ENCODE data around the gene MRGPRX2.
A peak's percentile ranks its signal among the peaks of the same experiment; 100 is the strongest.

The MRGPRX2 gene

GRCh38 chr11:19087658-19088057, 27.1 kb upstream of the MRGPRX2 start:
- peaks cover 2% of the 10 kb centered on the region for H3K9me3 Mint-ChIP-seq
- DNase-seq (ENCODE audit: low spot score in 2 of 2), result no peak
- no peak overlapping the region for H3K4me3 Mint-ChIP-seq
- no peak overlapping the region for H3K27ac Mint-ChIP-seq
- ATAC-seq (ENCODE audit: low read depth), result no peak
- H3K4me1 Mint-ChIP-seq, result no peaks in the 10 kb centered on the region
- peaks cover 3% of the 10 kb centered on the region for H3K36me3 Mint-ChIP-seq
- peaks cover 15% of the 10 kb centered on the region for H3K27me3 Mint-ChIP-seq

- peaks cover 12% of the 10 kb centered on the region for H3K27me3 Mint-ChIP-seq
- no peak overlapping the region for H3K4me3 Mint-ChIP-seq
- H3K36me3 Mint-ChIP-seq, result peaks cover 3% of the 10 kb centered on the region
- DNase-seq (ENCODE audit: low spot score in 2 of 2), result no peak
- ATAC-seq (ENCODE audit: low read depth), result no peak
- peaks cover 2% of the 10 kb centered on the region for H3K9me3 Mint-ChIP-seq
- H3K4me1 Mint-ChIP-seq, result no peaks in the 10 kb centered on the region
- no peak overlapping the region for H3K27ac Mint-ChIP-seq
Observed at GRCh38 chr11:19084661-19085315, 24.3 kb upstream of the MRGPRX2 start.

DNA sequence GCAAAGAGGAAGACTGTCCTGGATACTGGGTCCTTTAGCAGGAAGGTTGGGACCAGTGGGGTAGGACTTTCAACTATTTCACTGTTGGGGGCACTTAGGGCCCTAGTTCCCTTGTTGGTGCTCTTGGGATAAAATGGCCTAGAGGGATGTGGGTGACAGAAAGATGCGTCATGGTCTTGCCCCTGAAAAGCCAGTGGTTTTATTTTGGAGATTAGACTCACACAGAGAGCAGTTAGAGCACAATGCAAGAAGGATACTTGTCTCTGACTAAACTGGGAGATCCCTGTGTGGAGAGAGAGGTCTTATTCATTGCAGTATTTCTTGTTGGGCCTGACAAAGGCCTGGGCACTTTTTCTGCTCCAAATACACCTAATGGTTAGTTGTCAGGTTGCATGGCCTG, 22.6 kb upstream of the MRGPRX2 start:
- Mint-ChIP-seq H3K9me3 (peaks cover 2% of the 10 kb centered on the region), H3K4me1 (no peaks in the 10 kb centered on the region), H3K36me3 (peaks cover 3% of the 10 kb centered on the region), H3K27me3 (peaks cover 9% of the 10 kb centered on the region), H3K4me3 (no peak overlapping the region), H3K27ac (no peak overlapping the region)
- DNase-seq (ENCODE audit: low spot score in 2 of 2) (no peak), ATAC-seq (ENCODE audit: low read depth) (no peak)

GRCh38 chr11:19080579-19080993, 20.1 kb upstream of the MRGPRX2 start:
- ATAC-seq (ENCODE audit: low read depth) (no peak), DNase-seq (ENCODE audit: low spot score in 2 of 2) (no peak)
- Mint-ChIP-seq H3K4me3 (no peak overlapping the region), H3K27me3 (peaks cover 4% of the 10 kb centered on the region), H3K9me3 (no peaks in the 10 kb centered on the region), H3K27ac (no peak overlapping the region), H3K4me1 (no peaks in the 10 kb centered on the region), H3K36me3 (no peaks in the 10 kb centered on the region)

- Mint-ChIP-seq H3K36me3 (no peaks in the 10 kb centered on the region), H3K27ac (no peak overlapping the region), H3K4me1 (no peaks in the 10 kb centered on the region), H3K9me3 (no peaks in the 10 kb centered on the region), H3K4me3 (no peak overlapping the region), H3K27me3 (peaks cover 4% of the 10 kb centered on the region)
- ATAC-seq (ENCODE audit: low read depth), result no peak
- DNase-seq (ENCODE audit: low spot score in 2 of 2), result no peak
Observed at GRCh38 chr11:19079643-19080440, 19.3 kb upstream of the MRGPRX2 start.

DNA sequence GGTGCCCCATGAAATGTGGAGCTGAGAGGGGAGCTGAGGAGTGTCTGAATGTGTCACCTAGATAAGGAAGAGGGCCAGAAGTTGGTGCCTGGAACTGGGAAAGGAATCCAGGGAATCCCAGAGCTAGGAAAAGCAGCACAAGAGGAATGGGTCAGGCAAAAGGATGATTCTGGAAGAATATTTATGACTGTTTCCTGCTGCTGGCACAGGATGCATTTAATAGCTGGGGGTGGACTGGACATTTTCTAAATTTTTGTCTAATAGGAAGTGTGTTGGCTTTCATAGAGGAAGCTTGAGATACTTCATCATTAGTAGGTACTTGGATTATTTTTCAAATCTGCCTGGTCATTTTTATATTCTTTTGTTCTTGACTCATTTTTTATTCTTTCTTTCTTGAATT, 17.4 kb upstream of the MRGPRX2 start:
- DNase-seq (ENCODE audit: low spot score in 2 of 2) (no peak), ATAC-seq (ENCODE audit: low read depth) (no peak)
- H3K4me1 Mint-ChIP-seq, result no peaks in the 10 kb centered on the region
- H3K4me3 Mint-ChIP-seq, result no peak overlapping the region
- H3K27me3 Mint-ChIP-seq, result peaks cover 2% of the 10 kb centered on the region
- H3K9me3 Mint-ChIP-seq, result no peaks in the 10 kb centered on the region
- no peaks in the 10 kb centered on the region for H3K36me3 Mint-ChIP-seq
- no peak overlapping the region for H3K27ac Mint-ChIP-seq

DNA sequence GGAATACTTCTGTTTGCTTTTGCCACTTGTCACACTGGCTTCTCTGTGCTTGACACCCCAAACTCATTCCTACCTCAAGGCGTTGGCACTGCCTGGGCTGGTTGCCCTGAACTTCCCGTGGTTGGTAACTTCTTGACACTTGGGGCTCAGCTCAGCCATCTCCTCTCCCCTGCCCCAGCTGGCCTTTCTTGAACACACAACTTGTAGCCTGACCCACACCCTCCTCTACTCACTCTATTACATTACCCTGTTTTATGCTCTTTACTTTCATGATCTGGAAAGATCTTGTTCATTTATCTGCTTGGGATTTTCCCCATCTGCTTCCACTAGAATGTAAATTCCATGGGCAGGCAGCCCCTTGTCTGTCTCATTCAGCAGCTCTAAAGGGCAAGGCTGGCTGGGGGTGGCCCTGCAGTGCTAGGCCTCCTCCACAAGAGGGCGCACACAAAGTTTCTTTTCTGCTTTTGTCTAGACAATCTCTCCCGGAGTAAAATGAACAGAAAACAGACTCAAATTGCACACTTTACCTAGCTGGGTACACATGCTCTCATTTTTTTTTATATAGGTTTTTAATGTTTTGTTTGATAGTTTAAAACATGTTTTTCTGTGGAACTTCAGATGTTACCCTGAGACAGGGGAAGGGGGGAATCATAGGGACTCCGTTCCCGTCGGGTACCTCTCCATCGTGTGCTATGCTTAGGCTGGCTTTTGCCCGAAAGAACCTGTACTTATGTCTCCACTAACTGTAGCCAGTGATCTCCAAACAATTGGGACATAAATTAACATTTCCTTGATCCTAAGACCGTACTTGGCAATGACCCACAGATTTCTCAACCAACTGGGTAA, 16.4 kb upstream of the MRGPRX2 start:
- peak; percentile 47 to 66 for DNase-seq (ENCODE audit: low spot score in 2 of 2)
- H3K27me3 Mint-ChIP-seq, result peaks cover 2% of the 10 kb centered on the region
- ATAC-seq (ENCODE audit: low read depth), result peak; percentile 59
- no peak overlapping the region for H3K27ac Mint-ChIP-seq
- no peak overlapping the region for H3K4me3 Mint-ChIP-seq
- no peaks in the 10 kb centered on the region for H3K9me3 Mint-ChIP-seq
- H3K36me3 Mint-ChIP-seq, result no peaks in the 10 kb centered on the region
- H3K4me1 Mint-ChIP-seq, result no peaks in the 10 kb centered on the region

DNA sequence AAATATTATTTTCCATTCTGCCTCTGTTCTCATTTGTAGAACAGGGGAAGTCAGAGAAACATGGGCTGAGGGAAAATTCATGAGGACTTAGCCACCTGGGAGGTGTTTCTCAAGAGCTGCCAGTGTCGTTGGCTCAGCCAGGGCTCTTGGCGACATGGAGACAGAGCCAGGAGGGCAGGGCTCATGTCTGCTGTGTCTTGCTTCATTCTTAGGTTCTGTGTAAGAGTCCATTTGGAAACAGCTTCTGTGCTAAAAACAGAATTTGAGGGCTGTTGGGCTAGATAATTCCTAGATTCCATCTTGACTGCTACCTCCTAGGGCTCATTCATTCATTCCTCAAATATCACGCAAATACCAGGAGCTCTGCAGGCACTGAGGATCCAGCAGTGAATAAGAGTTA, 15.1 kb upstream of the MRGPRX2 start:
- no peak overlapping the region for H3K27ac Mint-ChIP-seq
- peaks cover 2% of the 10 kb centered on the region for H3K27me3 Mint-ChIP-seq
- DNase-seq (ENCODE audit: low spot score in 2 of 2) (no peak), ATAC-seq (ENCODE audit: low read depth) (no peak)
- no peaks in the 10 kb centered on the region for H3K9me3 Mint-ChIP-seq
- peaks cover 3% of the 10 kb centered on the region for H3K4me1 Mint-ChIP-seq
- no peaks in the 10 kb centered on the region for H3K36me3 Mint-ChIP-seq
- H3K4me3 Mint-ChIP-seq, result no peak overlapping the region

DNA sequence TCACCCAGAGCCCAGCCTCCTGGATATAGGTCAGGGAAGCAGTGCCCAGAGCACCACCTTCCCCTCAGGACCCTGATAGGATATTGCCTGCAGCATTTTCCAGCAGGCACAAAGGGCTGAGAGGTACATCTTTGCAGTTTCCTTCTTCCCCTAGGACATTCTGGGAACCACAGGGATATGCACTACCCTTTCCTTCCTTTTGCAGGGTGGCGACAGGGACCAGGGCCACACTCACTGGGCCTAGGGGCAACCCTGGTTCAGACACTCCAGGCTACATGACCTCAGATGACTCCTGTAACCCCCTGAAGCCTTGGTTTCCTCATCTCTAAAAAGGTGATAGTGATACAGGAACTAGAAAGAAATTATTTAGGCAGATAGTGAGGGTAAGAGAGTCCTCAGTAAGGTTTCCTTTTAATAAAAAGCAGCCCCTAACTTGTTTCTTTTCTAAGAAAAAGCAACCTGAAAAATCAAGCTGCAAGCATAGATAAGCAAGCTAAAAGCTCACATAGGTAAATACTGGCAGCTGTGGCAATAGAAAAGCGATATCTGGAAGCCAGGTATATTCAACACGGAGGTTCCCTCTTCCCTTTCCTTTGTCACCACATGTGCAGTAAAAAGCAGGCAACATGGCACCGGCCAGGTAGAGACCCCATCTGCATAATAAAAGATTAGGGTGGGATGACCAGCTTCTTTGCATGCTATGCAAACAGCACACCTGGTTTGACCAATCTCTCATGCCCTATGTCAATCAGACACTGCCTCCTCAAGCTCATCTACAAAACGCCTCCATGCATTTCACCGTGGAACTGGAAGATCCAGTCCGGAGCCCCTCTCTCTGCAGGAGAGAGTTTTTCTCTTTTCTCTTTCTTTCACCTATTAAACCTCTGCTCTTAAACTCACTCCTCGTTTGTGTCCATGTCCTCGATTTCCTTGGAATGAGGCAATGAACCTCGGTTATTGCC, 13.2 kb upstream of the MRGPRX2 start:
- no peaks in the 10 kb centered on the region for H3K36me3 Mint-ChIP-seq
- peaks cover 9% of the 10 kb centered on the region for H3K27me3 Mint-ChIP-seq
- ATAC-seq (ENCODE audit: low read depth) (no peak), DNase-seq (ENCODE audit: low spot score in 2 of 2) (no peak)
- H3K4me1 Mint-ChIP-seq, result peaks cover 3% of the 10 kb centered on the region
- H3K9me3 Mint-ChIP-seq, result peaks cover 9% of the 10 kb centered on the region
- H3K4me3 Mint-ChIP-seq, result no peak overlapping the region
- no peak overlapping the region for H3K27ac Mint-ChIP-seq

GRCh38 chr11:19072464-19072863, 11.9 kb upstream of the MRGPRX2 start:
- Mint-ChIP-seq H3K27me3 (peaks cover 15% of the 10 kb centered on the region), H3K36me3 (no peaks in the 10 kb centered on the region), H3K9me3 (peaks cover 12% of the 10 kb centered on the region), H3K4me1 (peaks cover 3% of the 10 kb centered on the region), H3K27ac (no peak overlapping the region), H3K4me3 (no peak overlapping the region)
- no peak for ATAC-seq (ENCODE audit: low read depth)
- DNase-seq (ENCODE audit: low spot score in 2 of 2), result no peak

DNA sequence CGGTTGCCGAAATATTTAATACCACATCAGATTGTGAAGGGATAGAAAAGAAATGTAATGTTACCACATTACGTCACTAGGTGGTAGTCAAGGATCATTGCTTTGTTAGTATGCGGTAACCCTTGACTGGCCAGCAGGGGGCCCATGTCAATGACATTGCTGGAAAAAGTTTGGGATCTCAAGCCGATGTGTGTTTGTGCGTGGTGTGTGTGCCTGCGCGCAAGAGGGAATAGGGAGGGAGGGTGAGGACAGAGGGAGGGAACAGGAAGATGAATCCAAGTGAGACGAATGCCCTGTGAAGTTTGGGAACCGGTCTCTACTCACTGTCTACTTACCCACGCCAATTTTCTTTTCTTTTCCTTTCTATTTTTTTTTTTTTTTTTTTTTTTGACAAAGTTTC, 10.7 kb upstream of the MRGPRX2 start:
- Mint-ChIP-seq H3K27ac (no peak overlapping the region), H3K9me3 (peaks cover 12% of the 10 kb centered on the region), H3K4me3 (peak overlapping the region; percentile 9), H3K36me3 (peaks cover 1% of the 10 kb centered on the region), H3K4me1 (peaks cover 3% of the 10 kb centered on the region), H3K27me3 (peaks cover 19% of the 10 kb centered on the region)
- peak; percentile 88 for ATAC-seq (ENCODE audit: low read depth)
- DNase-seq (ENCODE audit: low spot score in 2 of 2), result peak; percentile 18 to 23

- no peak overlapping the region for H3K27ac Mint-ChIP-seq
- no peaks in the 10 kb centered on the region for H3K9me3 Mint-ChIP-seq
Observed at GRCh38 chr11:19059833-19060232, 684 bp downstream of the MRGPRX2 start.

GRCh38 chr11:19055905-19056304, 4.6 kb downstream of the MRGPRX2 start:
- Mint-ChIP-seq H3K4me1 (no peaks in the 10 kb centered on the region), H3K36me3 (no peaks in the 10 kb centered on the region), H3K27me3 (peaks cover 8% of the 10 kb centered on the region), H3K4me3 (no peak overlapping the region), H3K9me3 (peaks cover 3% of the 10 kb centered on the region), H3K27ac (no peak overlapping the region)
- ATAC-seq (ENCODE audit: low read depth) (no peak), DNase-seq (ENCODE audit: low spot score in 2 of 2) (no peak)

More at GRCh38 chr11:19059833-19060232, 684 bp downstream of the MRGPRX2 start:
- Mint-ChIP-seq H3K36me3 (no peaks in the 10 kb centered on the region), H3K4me1 (no peaks in the 10 kb centered on the region), H3K4me3 (no peak overlapping the region), H3K27me3 (peaks cover 14% of the 10 kb centered on the region)
- ATAC-seq (ENCODE audit: low read depth) (no peak), DNase-seq (ENCODE audit: low spot score in 2 of 2) (no peak)

Measured in memory B cell (primary cell).